Measurements from ENCODE around the gene CSF2RB. TPM values are rescaled to one million over a fixed set of nuclear protein-coding genes. Genes with fewer than 3 reads are reported as not detected.

CSF2RB gene
- total RNA-seq, 3 donors from 2014 or later: 1.3 to 2.7 (median 2.5) TPM

DNA sequence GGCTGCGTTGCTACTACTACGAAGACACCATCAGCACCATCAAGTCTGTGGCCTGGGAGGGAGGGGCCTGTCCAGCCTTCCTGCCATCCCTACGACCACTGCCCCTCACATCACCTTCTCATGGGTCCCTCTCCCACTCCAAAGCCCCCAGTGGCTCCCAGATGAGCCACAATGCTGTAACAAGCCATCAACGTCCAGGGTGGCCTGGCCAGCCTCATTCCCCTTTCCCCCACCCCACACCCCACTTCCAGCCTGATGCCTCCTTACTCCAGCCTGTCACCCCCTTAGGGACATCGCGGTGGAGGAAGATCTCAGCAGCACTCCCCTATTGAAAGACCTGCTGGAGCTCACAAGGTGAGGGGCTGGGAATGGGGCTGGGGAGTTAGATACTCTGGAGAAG, 37.7 kb upstream of the CSF2RB start:
- H3K4me3 Mint-ChIP-seq: no peak overlapping the region

GRCh38 chr22:36879775-36880174, 33.7 kb upstream of the CSF2RB start:
- Mint-ChIP-seq H3K9me3 (peaks cover 21% of the 10 kb centered on the region), H3K4me1 (ENCODE audit: low read depth) (peaks cover 7% of the 10 kb centered on the region), H3K27me3 (ENCODE audit: low read depth) (peaks cover 8% of the 10 kb centered on the region), H3K4me3 (no peak overlapping the region), H3K36me3 (ENCODE audit: insufficient read depth) (peaks cover 2% of the 10 kb centered on the region)
- DNase-seq (no peak), ATAC-seq (no peak)

More for the DNA sequence above, 37.7 kb upstream of the CSF2RB start:
- no peak for DNase-seq
- H3K4me1 Mint-ChIP-seq (ENCODE audit: low read depth): peaks cover 19% of the 10 kb centered on the region
- no peaks in the 10 kb centered on the region for H3K27me3 Mint-ChIP-seq (ENCODE audit: low read depth)
- H3K36me3 Mint-ChIP-seq (ENCODE audit: insufficient read depth): peaks cover 2% of the 10 kb centered on the region
- no peak for ATAC-seq
- H3K9me3 Mint-ChIP-seq: peaks cover 3% of the 10 kb centered on the region

DNA sequence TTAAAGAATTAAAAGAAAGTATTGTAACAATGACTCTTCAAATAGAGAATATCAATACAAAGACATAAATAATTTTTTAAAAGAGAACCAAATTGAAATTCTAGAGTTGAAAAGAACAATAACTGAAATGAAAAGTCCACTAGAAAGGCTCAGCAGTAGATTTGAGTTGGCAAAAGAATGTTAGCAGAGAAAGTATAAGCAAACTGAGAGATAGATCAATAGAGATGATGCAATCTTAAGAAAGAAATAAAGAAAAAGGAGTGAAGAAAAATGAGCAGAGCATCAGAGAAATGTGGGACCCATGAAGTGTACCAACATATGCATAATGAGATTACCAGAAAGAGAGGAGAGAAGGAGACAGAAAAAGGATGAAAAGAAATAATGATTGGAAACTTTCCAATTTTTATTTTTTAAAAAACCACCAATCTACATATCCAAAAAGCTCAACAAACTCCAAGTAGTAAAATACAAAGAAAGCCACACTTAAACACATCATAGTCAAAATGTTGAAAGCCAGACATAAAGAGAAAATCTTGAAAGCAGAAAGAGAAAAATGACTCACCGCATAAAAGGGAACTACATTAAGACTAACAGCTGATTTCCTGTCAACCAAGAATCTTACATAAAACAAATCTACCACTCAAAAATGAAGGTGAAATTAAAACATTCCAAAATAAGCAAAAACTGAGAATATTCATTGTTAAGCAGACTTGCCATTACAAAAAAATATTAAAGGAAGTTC, 31.8 kb upstream of the CSF2RB start:
- ATAC-seq (peak; percentile 60 to 61), DNase-seq (no peak)
- Mint-ChIP-seq H3K9me3 (peaks cover 21% of the 10 kb centered on the region), H3K4me3 (no peak overlapping the region), H3K36me3 (ENCODE audit: insufficient read depth) (no peaks in the 10 kb centered on the region), H3K27me3 (ENCODE audit: low read depth) (peaks cover 8% of the 10 kb centered on the region), H3K4me1 (ENCODE audit: low read depth) (peaks cover 12% of the 10 kb centered on the region)

GRCh38 chr22:36884349-36885158, 28.9 kb upstream of the CSF2RB start:
- Mint-ChIP-seq H3K4me3 (no peak overlapping the region), H3K27me3 (ENCODE audit: low read depth) (peaks cover 13% of the 10 kb centered on the region), H3K36me3 (ENCODE audit: insufficient read depth) (no peaks in the 10 kb centered on the region), H3K9me3 (peaks cover 21% of the 10 kb centered on the region), H3K4me1 (ENCODE audit: low read depth) (peaks cover 20% of the 10 kb centered on the region)
- no peak for DNase-seq
- ATAC-seq: peak; percentile 40 to 58

DNA sequence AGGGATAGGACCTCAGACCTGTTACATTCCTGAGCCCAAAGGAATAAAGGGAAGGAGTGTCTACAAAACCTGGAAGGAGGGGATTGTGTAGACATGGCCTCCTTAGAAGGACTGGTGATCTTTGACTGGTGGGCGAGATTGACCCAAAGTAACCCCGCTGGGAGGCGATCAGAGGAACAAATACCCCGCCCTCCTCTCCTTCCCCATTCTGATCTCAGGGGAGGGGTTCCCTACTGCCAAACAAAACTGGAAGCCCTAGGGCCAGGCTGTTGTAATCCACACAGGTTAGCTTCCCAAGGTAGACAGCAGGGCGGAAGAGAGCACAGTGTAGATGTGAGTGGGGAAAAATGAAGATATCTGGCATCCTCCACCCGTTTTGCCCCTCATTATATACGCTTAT, 28.0 kb upstream of the CSF2RB start:
- Mint-ChIP-seq H3K9me3 (peaks cover 21% of the 10 kb centered on the region), H3K27me3 (ENCODE audit: low read depth) (peaks cover 13% of the 10 kb centered on the region), H3K36me3 (ENCODE audit: insufficient read depth) (no peaks in the 10 kb centered on the region), H3K4me3 (no peak overlapping the region), H3K4me1 (ENCODE audit: low read depth) (peaks cover 20% of the 10 kb centered on the region)
- DNase-seq: no peak
- ATAC-seq: no peak

DNA sequence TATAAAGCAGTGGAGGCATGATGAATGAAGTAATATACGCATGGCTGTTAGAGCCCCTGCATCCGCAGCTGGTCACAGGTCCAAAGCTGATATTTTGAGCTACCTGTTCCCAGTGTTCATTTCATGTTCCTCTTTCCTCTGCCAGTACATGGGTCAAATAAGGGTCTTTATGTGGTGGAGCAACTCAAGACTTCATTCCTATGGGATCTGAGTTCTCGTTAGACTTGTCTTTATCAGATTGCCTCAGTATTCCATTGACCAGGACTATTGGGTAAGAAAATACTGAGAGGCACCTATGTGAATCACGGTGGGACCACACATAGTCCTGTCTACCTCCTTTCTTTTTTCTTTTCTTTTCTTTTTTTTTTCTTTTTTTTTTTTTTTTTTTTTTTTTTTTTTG, 27.4 kb upstream of the CSF2RB start:
- no peak for DNase-seq
- H3K4me3 Mint-ChIP-seq: no peak overlapping the region
- peaks cover 17% of the 10 kb centered on the region for H3K9me3 Mint-ChIP-seq
- H3K4me1 Mint-ChIP-seq (ENCODE audit: low read depth): peaks cover 20% of the 10 kb centered on the region
- no peaks in the 10 kb centered on the region for H3K36me3 Mint-ChIP-seq (ENCODE audit: insufficient read depth)
- H3K27me3 Mint-ChIP-seq (ENCODE audit: low read depth): peaks cover 13% of the 10 kb centered on the region
- no peak for ATAC-seq

- ATAC-seq (peak in 1 of 2 donors; percentile 18), DNase-seq (no peak)
- Mint-ChIP-seq H3K4me1 (ENCODE audit: low read depth) (peaks cover 13% of the 10 kb centered on the region), H3K36me3 (ENCODE audit: insufficient read depth) (no peaks in the 10 kb centered on the region), H3K4me3 (no peak overlapping the region), H3K9me3 (peaks cover 9% of the 10 kb centered on the region), H3K27me3 (ENCODE audit: low read depth) (peaks cover 13% of the 10 kb centered on the region)
Measured at GRCh38 chr22:36887162-36887561, 26.3 kb upstream of the CSF2RB start.

GRCh38 chr22:36891646-36892045, 21.8 kb upstream of the CSF2RB start:
- no peaks in the 10 kb centered on the region for H3K36me3 Mint-ChIP-seq (ENCODE audit: insufficient read depth)
- H3K27me3 Mint-ChIP-seq (ENCODE audit: low read depth): peaks cover 5% of the 10 kb centered on the region
- H3K4me1 Mint-ChIP-seq (ENCODE audit: low read depth): peaks cover 8% of the 10 kb centered on the region
- no peak overlapping the region for H3K4me3 Mint-ChIP-seq
- ATAC-seq (no peak), DNase-seq (no peak)
- H3K9me3 Mint-ChIP-seq: peaks cover 8% of the 10 kb centered on the region

- peaks cover 4% of the 10 kb centered on the region for H3K27me3 Mint-ChIP-seq (ENCODE audit: low read depth)
- DNase-seq: no peak
- no peak for ATAC-seq
- peaks cover 8% of the 10 kb centered on the region for H3K9me3 Mint-ChIP-seq
- H3K4me1 Mint-ChIP-seq (ENCODE audit: low read depth): peaks cover 4% of the 10 kb centered on the region
- H3K4me3 Mint-ChIP-seq: no peak overlapping the region
- no peaks in the 10 kb centered on the region for H3K36me3 Mint-ChIP-seq (ENCODE audit: insufficient read depth)
Measured at GRCh38 chr22:36892292-36892691, 21.1 kb upstream of the CSF2RB start.

GRCh38 chr22:36893262-36893661, 20.2 kb upstream of the CSF2RB start:
- ATAC-seq (no peak), DNase-seq (no peak)
- H3K4me3 Mint-ChIP-seq: no peak overlapping the region
- H3K36me3 Mint-ChIP-seq (ENCODE audit: insufficient read depth): no peaks in the 10 kb centered on the region
- no peaks in the 10 kb centered on the region for H3K27me3 Mint-ChIP-seq (ENCODE audit: low read depth)
- H3K4me1 Mint-ChIP-seq (ENCODE audit: low read depth): no peaks in the 10 kb centered on the region
- H3K9me3 Mint-ChIP-seq: peaks cover 8% of the 10 kb centered on the region

DNA sequence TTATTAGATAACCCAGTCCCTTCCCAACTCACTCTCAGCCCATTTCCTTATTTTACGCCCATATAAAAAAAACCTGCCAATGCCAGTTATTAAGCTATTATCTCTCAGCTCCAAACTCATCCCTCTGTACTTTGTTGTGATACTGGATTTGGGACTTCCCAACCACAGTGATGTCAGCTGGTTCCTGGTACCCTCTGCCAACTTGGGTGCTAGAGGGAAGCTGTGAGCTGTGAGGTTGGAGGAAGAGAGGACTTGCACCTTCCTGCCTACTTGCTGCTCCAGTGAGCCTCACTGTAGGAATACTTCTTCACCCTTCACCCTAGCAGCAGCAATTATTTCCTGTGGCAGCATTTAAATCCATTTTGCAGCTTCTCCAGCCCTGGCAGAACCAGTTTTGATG, 19.2 kb upstream of the CSF2RB start:
- no peaks in the 10 kb centered on the region for H3K36me3 Mint-ChIP-seq (ENCODE audit: insufficient read depth)
- DNase-seq (no peak), ATAC-seq (no peak)
- H3K27me3 Mint-ChIP-seq (ENCODE audit: low read depth): peaks cover 2% of the 10 kb centered on the region
- no peaks in the 10 kb centered on the region for H3K4me1 Mint-ChIP-seq (ENCODE audit: low read depth)
- H3K4me3 Mint-ChIP-seq: no peak overlapping the region
- peaks cover 8% of the 10 kb centered on the region for H3K9me3 Mint-ChIP-seq

GRCh38 chr22:36897611-36898010, 15.8 kb upstream of the CSF2RB start:
- no peak for DNase-seq
- peaks cover 20% of the 10 kb centered on the region for H3K27me3 Mint-ChIP-seq (ENCODE audit: low read depth)
- peaks cover 8% of the 10 kb centered on the region for H3K9me3 Mint-ChIP-seq
- no peak overlapping the region for H3K4me3 Mint-ChIP-seq
- H3K4me1 Mint-ChIP-seq (ENCODE audit: low read depth): peaks cover 4% of the 10 kb centered on the region
- H3K36me3 Mint-ChIP-seq (ENCODE audit: insufficient read depth): no peaks in the 10 kb centered on the region
- ATAC-seq: no peak

DNA sequence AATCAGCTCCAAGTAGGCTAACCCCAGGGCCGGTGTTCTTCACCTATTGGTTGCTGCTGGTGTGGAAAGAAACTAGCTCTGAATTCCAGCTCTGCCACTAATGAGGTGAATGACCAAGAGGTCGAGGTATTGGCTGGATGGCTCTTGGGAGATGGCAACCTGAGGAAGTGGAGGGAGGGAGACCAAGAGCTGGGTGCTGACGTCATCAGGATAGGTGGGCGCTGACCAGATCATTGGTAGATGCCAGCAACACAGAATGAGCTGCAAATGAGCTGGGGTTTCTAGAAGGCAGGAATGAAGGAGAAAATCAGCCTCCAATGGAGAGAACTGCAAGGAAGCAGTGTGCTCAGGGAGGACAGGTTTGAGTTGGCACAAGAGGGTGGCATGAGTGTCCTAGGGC, 14.7 kb upstream of the CSF2RB start:
- ATAC-seq (no peak), DNase-seq (no peak)
- H3K9me3 Mint-ChIP-seq: peaks cover 8% of the 10 kb centered on the region
- H3K27me3 Mint-ChIP-seq (ENCODE audit: low read depth): peaks cover 28% of the 10 kb centered on the region
- H3K4me1 Mint-ChIP-seq (ENCODE audit: low read depth): peaks cover 4% of the 10 kb centered on the region
- no peaks in the 10 kb centered on the region for H3K36me3 Mint-ChIP-seq (ENCODE audit: insufficient read depth)
- no peak overlapping the region for H3K4me3 Mint-ChIP-seq

GRCh38 chr22:36899498-36899897, 13.9 kb upstream of the CSF2RB start:
- peaks cover 8% of the 10 kb centered on the region for H3K9me3 Mint-ChIP-seq
- H3K36me3 Mint-ChIP-seq (ENCODE audit: insufficient read depth): no peaks in the 10 kb centered on the region
- ATAC-seq (no peak), DNase-seq (no peak)
- no peak overlapping the region for H3K4me3 Mint-ChIP-seq
- H3K27me3 Mint-ChIP-seq (ENCODE audit: low read depth): peaks cover 34% of the 10 kb centered on the region
- H3K4me1 Mint-ChIP-seq (ENCODE audit: low read depth): peaks cover 4% of the 10 kb centered on the region

- DNase-seq: no peak
- no peak for ATAC-seq
- Mint-ChIP-seq H3K36me3 (ENCODE audit: insufficient read depth) (no peaks in the 10 kb centered on the region), H3K4me3 (no peak overlapping the region), H3K27me3 (ENCODE audit: low read depth) (peaks cover 37% of the 10 kb centered on the region), H3K4me1 (ENCODE audit: low read depth) (peaks cover 4% of the 10 kb centered on the region), H3K9me3 (peaks cover 4% of the 10 kb centered on the region)
Measured at GRCh38 chr22:36900225-36900624, 13.2 kb upstream of the CSF2RB start.
